ENCODE data around the gene EEFSEC. TPM values are rescaled to one million over a fixed set of nuclear protein-coding genes. Genes with fewer than 3 reads are reported as not detected.

The EEFSEC gene
- total RNA-seq, 1 donor from 2014 or later = 0.92 TPM

GRCh38 chr3:128294999-128295468 lies 141.8 kb downstream of the EEFSEC start:
- H3K27ac Mint-ChIP-seq = no peak overlapping the region

GRCh38 chr3:128296469-128297251 lies 143.4 kb downstream of the EEFSEC start:
- no peaks in the 10 kb centered on the region for H3K27me3 ChIP-seq
- H3K36me3 Mint-ChIP-seq = no peaks in the 10 kb centered on the region
- H3K9me3 Mint-ChIP-seq = no peaks in the 10 kb centered on the region
- H3K27ac Mint-ChIP-seq = no peak overlapping the region
- H3K4me2 ChIP-seq = no peak overlapping the region
- H4K20me1 ChIP-seq (ENCODE audit: low read depth) = no peaks in the 10 kb centered on the region
- no peaks in the 10 kb centered on the region for H3F3A ChIP-seq (ENCODE audit: low read depth)
- no peaks in the 10 kb centered on the region for H3K36me3 ChIP-seq
- H3K27ac ChIP-seq = no peak overlapping the region
- H3K4me1 ChIP-seq = no peaks in the 10 kb centered on the region
- no peak for TF ChIP-seq EZH2phosphoT487 (IDR thresholded peaks at IDR 0.05)
- H3K4me1 Mint-ChIP-seq = no peaks in the 10 kb centered on the region
- no peak overlapping the region for H3K4me3 Mint-ChIP-seq
- H3K79me2 ChIP-seq (ENCODE audit: low read depth) = no peaks in the 10 kb centered on the region
- H3K4me3 ChIP-seq = no peak overlapping the region
- no peaks in the 10 kb centered on the region for H3K27me3 Mint-ChIP-seq (ENCODE audit: insufficient read depth, low read depth)
- H3K9me3 ChIP-seq (ENCODE audit: low read depth) = no peaks in the 10 kb centered on the region
- no peak overlapping the region for H2AFZ ChIP-seq (replicated peaks)
- no peak overlapping the region for H3K9ac ChIP-seq
- DNase-seq (ENCODE audit: low spot score) = no peak

More at GRCh38 chr3:128294999-128295468, 141.8 kb downstream of the EEFSEC start:
- Histone ChIP-seq H4K20me1 (ENCODE audit: low read depth) (no peaks in the 10 kb centered on the region), H3K9ac (no peak overlapping the region), H3K27me3 (no peaks in the 10 kb centered on the region), H3K79me2 (ENCODE audit: low read depth) (no peaks in the 10 kb centered on the region), H3K27ac (no peak overlapping the region), H3K4me1 (no peaks in the 10 kb centered on the region), H3F3A (ENCODE audit: low read depth) (no peaks in the 10 kb centered on the region), H3K9me3 (ENCODE audit: low read depth) (no peaks in the 10 kb centered on the region), H3K4me2 (no peak overlapping the region), H3K36me3 (no peaks in the 10 kb centered on the region), H2AFZ (replicated peaks) (no peak overlapping the region), H3K4me3 (no peak overlapping the region)
- peaks cover 6% of the 10 kb centered on the region for H3K36me3 Mint-ChIP-seq
- TF ChIP-seq EZH2phosphoT487 (IDR thresholded peaks at IDR 0.05) (no peak), EZH2 (IDR thresholded peaks at IDR 0.05) (no peak), CTCF (IDR thresholded peaks at IDR 0.05) (no peak)
- H3K27me3 Mint-ChIP-seq (ENCODE audit: insufficient read depth, low read depth) = no peaks in the 10 kb centered on the region
- no peak for DNase-seq (ENCODE audit: low spot score)
- H3K4me1 Mint-ChIP-seq = no peaks in the 10 kb centered on the region
- no peak overlapping the region for H3K4me3 Mint-ChIP-seq
- peaks cover 10% of the 10 kb centered on the region for H3K9me3 Mint-ChIP-seq

GRCh38 chr3:128297401-128298138 lies 144.3 kb downstream of the EEFSEC start:
- H3K9ac ChIP-seq = no peak overlapping the region
- H3K27ac Mint-ChIP-seq = no peak overlapping the region
- H3K27ac ChIP-seq = no peak overlapping the region
- no peak for DNase-seq (ENCODE audit: low spot score)
- H3F3A ChIP-seq (ENCODE audit: low read depth) = no peaks in the 10 kb centered on the region
- H4K20me1 ChIP-seq (ENCODE audit: low read depth) = no peaks in the 10 kb centered on the region
- no peaks in the 10 kb centered on the region for H3K4me1 Mint-ChIP-seq
- H3K9me3 ChIP-seq (ENCODE audit: low read depth) = no peaks in the 10 kb centered on the region
- H3K27me3 Mint-ChIP-seq (ENCODE audit: insufficient read depth, low read depth) = no peaks in the 10 kb centered on the region
- H3K79me2 ChIP-seq (ENCODE audit: low read depth) = no peaks in the 10 kb centered on the region
- no peaks in the 10 kb centered on the region for H3K4me1 ChIP-seq
- no peak overlapping the region for H3K4me3 ChIP-seq
- H3K4me2 ChIP-seq = no peak overlapping the region
- H2AFZ ChIP-seq (replicated peaks) = no peak overlapping the region
- no peaks in the 10 kb centered on the region for H3K27me3 ChIP-seq
- no peaks in the 10 kb centered on the region for H3K9me3 Mint-ChIP-seq
- H3K36me3 Mint-ChIP-seq = no peaks in the 10 kb centered on the region
- H3K4me3 Mint-ChIP-seq = no peak overlapping the region
- TF ChIP-seq EZH2 (IDR thresholded peaks at IDR 0.05) (no peak), EZH2phosphoT487 (IDR thresholded peaks at IDR 0.05) (no peak), CTCF (IDR thresholded peaks at IDR 0.05) (no peak)
- no peaks in the 10 kb centered on the region for H3K36me3 ChIP-seq
